ENCODE results near the gene PRADC1. TPM values are rescaled to one million over a fixed set of nuclear protein-coding genes. Genes with fewer than 3 reads are reported as not detected.
A peak's percentile ranks its signal among the peaks of the same experiment; 100 is the strongest.

Gene PRADC1
- total and polyA plus RNA-seq, 9 donors: 26.0 to 41.0 (median 32.9) TPM

GRCh38 chr2:73217826-73218225, 15.2 kb downstream of the PRADC1 start:
- whole genome bisulfite sequencing (ENCODE audit: insufficient coverage): no CpG with 5 or more reads among the region's 2 CpGs
- peaks cover 33% of the 10 kb centered on the region for H3K36me3 ChIP-seq (ENCODE audit: control insufficient read depth, insufficient read depth, low read length)
- DNase-seq: no peak
- H3K27ac ChIP-seq (ENCODE audit: low read length): no peak overlapping the region
- no peaks in the 10 kb centered on the region for H3K9me3 ChIP-seq (replicated peaks; ENCODE audit: control insufficient read depth, low read depth, low read length)
- no peaks in the 10 kb centered on the region for H3K27me3 ChIP-seq (ENCODE audit: control insufficient read depth, insufficient read depth, low read length)
- peaks cover 6% of the 10 kb centered on the region for H3K4me1 ChIP-seq (ENCODE audit: control insufficient read depth, insufficient read depth, low read length)
- no peak overlapping the region for H3K4me3 ChIP-seq (ENCODE audit: low read length)

DNA sequence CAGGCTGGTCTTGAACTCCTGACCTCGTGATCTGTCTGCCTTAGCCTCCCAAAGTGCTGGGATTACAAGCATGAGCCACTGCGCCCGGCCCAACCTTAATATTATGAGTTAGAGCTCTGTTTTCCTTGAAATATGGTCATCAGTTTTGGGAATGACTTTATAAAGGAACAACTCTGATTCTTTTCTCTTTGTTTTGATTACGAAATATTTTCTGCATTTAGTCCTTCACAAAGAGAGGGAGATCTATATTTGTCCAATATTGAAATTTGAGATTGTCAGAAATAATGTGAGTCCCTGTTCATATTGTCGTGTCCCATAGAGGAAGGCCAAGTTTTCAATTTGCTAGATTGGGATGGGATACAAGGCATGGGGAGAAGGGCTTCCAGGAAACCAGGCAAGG, 15.9 kb downstream of the PRADC1 start:
- no peaks in the 10 kb centered on the region for H3K27me3 ChIP-seq (ENCODE audit: control insufficient read depth, insufficient read depth, low read length)
- WGBS (ENCODE audit: insufficient coverage): 88% methylated on average over 1 of the region's 5 CpGs
- H3K4me1 ChIP-seq (ENCODE audit: control insufficient read depth, insufficient read depth, low read length): peaks cover 11% of the 10 kb centered on the region
- no peaks in the 10 kb centered on the region for H3K9me3 ChIP-seq (replicated peaks; ENCODE audit: control insufficient read depth, low read depth, low read length)
- H3K36me3 ChIP-seq (ENCODE audit: control insufficient read depth, insufficient read depth, low read length): peaks cover 28% of the 10 kb centered on the region
- H3K27ac ChIP-seq (ENCODE audit: low read length): no peak overlapping the region
- H3K4me3 ChIP-seq (ENCODE audit: low read length): no peak overlapping the region
- DNase-seq: no peak

- no peak for DNase-seq
- Histone ChIP-seq H3K9me3 (replicated peaks; ENCODE audit: control insufficient read depth, low read depth, low read length) (no peaks in the 10 kb centered on the region), H3K27me3 (ENCODE audit: control insufficient read depth, insufficient read depth, low read length) (no peaks in the 10 kb centered on the region), H3K27ac (ENCODE audit: low read length) (no peak overlapping the region), H3K36me3 (ENCODE audit: control insufficient read depth, insufficient read depth, low read length) (peaks cover 11% of the 10 kb centered on the region), H3K4me1 (ENCODE audit: control insufficient read depth, insufficient read depth, low read length) (peaks cover 11% of the 10 kb centered on the region), H3K4me3 (ENCODE audit: low read length) (no peak overlapping the region)
- WGBS (ENCODE audit: insufficient coverage): 71% methylated on average over 1 of the region's 4 CpGs
Measured at GRCh38 chr2:73215254-73215653, 17.8 kb downstream of the PRADC1 start.

DNA sequence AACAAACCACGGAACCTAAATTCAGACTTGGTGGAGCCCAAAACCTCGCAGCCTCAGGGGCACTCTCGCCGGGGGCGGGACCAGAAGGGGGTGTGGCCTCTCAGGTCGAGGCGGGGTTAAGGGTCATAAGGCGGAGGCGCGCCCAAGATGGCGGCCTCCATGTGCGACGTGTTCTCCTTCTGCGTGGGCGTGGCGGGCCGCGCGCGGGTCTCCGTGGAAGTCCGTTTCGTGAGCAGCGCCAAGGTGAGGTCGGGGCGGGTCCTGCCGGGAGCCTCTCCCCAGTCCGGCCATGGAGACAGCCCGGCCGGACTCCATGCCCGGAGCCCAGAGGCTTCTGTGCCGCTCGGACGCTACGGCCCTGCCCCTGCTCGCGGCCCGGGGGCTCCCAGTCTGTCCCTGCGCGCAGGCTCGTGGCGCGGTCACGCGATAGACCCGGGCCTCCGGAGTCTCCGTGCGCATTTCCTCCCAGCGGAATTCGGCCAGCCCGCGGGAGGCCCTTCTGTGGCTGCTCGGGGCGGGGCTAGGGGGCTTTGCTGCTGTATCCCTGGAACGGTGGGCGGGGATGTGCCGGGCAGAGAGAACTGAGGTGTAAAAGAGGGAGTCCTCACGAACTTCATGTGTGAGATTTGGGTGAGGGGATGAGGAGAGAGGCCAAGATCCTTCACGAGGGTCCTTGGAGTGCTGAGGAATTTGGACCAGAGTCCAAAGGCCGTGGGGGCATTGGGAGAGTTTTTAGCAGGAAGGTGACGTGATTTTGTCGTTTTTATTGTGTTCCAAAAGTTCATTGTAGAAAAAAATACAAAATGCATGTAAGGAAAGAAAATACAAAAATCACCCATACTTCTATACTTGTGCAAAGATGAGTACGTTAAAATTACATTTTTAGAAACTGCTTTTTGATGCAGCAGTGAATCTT, 18.7 kb downstream of the PRADC1 start, which contains the start of gene SMYD5:
SMYD5 (plus strand) TSS at position 126 of the 916 bp plus-strand sequence; CDS start at position 148, 22 bp downstream.
- WGBS (ENCODE audit: insufficient coverage): under 1% methylated on average over 60 of the region's 64 CpGs
- Histone ChIP-seq H3K9me3 (replicated peaks; ENCODE audit: control insufficient read depth, low read depth, low read length) (no peaks in the 10 kb centered on the region), H3K4me3 (ENCODE audit: low read length) (peak within 1 kb of the TSS; percentile 82), H3K27me3 (ENCODE audit: control insufficient read depth, insufficient read depth, low read length) (no peaks in the 10 kb centered on the region), H3K4me1 (ENCODE audit: control insufficient read depth, insufficient read depth, low read length) (peaks cover 11% of the 10 kb centered on the region), H3K27ac (ENCODE audit: low read length) (peak within 1 kb of the TSS; percentile 74), H3K36me3 (ENCODE audit: control insufficient read depth, insufficient read depth, low read length) (peaks cover 4% of the 10 kb centered on the region)
- DNase-seq: peak; percentile 87

- no peaks in the 10 kb centered on the region for H3K9me3 ChIP-seq (replicated peaks; ENCODE audit: control insufficient read depth, low read depth, low read length)
- 69% methylated on average over 12 of the region's 20 CpGs for WGBS (ENCODE audit: insufficient coverage)
- H3K27me3 ChIP-seq (ENCODE audit: control insufficient read depth, insufficient read depth, low read length): no peaks in the 10 kb centered on the region
- H3K36me3 ChIP-seq (ENCODE audit: control insufficient read depth, insufficient read depth, low read length): no peaks in the 10 kb centered on the region
- H3K27ac ChIP-seq (ENCODE audit: low read length): no peak overlapping the region
- H3K4me3 ChIP-seq (ENCODE audit: low read length): no peak overlapping the region
- DNase-seq: peak; percentile 67
- H3K4me1 ChIP-seq (ENCODE audit: control insufficient read depth, insufficient read depth, low read length): peaks cover 11% of the 10 kb centered on the region
Measured at GRCh38 chr2:73212448-73213176, 20.4 kb downstream of the PRADC1 start.

DNA sequence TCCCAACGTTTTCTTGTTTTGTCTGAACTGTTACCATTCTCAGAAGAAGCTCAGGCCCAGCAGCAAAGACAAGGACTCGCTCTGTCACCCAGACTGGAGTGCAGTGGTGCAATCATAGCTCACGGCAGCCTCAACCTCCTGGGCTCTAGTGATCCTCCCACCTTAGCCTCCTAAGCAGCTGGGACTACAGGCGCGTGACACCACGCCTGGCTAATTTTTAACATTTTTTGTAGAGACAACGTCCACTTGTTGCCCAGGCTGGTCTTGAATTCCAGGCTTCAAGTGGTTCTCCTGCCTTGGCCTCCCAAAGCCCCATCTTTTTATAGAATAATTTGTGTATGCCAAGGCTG, 21.0 kb downstream of the PRADC1 start:
- DNase-seq: no peak
- no peak overlapping the region for H3K27ac ChIP-seq (ENCODE audit: low read length)
- WGBS (ENCODE audit: insufficient coverage): 79% methylated on average over 3 of the region's 7 CpGs

DNA sequence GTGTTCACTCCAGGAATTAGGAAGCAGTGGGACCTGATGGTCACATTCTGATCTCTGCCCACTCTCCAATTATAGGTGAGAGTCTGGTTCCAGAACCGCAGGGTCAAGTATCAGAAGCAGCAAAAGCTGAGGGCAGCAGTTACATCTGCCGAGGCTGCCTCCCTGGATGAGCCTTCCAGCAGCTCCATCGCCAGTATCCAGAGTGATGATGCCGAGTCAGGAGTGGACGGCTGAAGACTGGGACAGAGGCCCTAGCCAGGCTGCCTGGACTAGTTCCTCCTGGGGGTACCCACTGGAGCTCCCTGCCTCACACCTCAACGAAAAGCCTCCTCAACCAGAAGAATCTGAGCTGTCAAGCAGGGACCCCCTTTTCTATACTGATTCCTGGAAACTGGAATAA, 22.3 kb downstream of the PRADC1 start:
- Histone ChIP-seq H3K4me3 (ENCODE audit: low read length) (no peak overlapping the region), H3K27me3 (ENCODE audit: control insufficient read depth, insufficient read depth, low read length) (peaks cover 8% of the 10 kb centered on the region), H3K36me3 (ENCODE audit: control insufficient read depth, insufficient read depth, low read length) (no peaks in the 10 kb centered on the region), H3K27ac (ENCODE audit: low read length) (no peak overlapping the region), H3K4me1 (ENCODE audit: control insufficient read depth, insufficient read depth, low read length) (peaks cover 11% of the 10 kb centered on the region), H3K9me3 (replicated peaks; ENCODE audit: control insufficient read depth, low read depth, low read length) (no peaks in the 10 kb centered on the region)
- no peak for DNase-seq
- WGBS (ENCODE audit: insufficient coverage): 84% methylated on average over 4 of the region's 6 CpGs

More for the DNA sequence above, 21.0 kb downstream of the PRADC1 start:
- Histone ChIP-seq H3K9me3 (replicated peaks; ENCODE audit: control insufficient read depth, low read depth, low read length) (no peaks in the 10 kb centered on the region), H3K4me3 (ENCODE audit: low read length) (no peak overlapping the region), H3K4me1 (ENCODE audit: control insufficient read depth, insufficient read depth, low read length) (peaks cover 11% of the 10 kb centered on the region), H3K36me3 (ENCODE audit: control insufficient read depth, insufficient read depth, low read length) (no peaks in the 10 kb centered on the region), H3K27me3 (ENCODE audit: control insufficient read depth, insufficient read depth, low read length) (peaks cover 1% of the 10 kb centered on the region)

GRCh38 chr2:73210019-73210418, 23.0 kb downstream of the PRADC1 start:
- WGBS (ENCODE audit: insufficient coverage): 86% methylated on average over 3 of the region's 4 CpGs
- Histone ChIP-seq H3K27me3 (ENCODE audit: control insufficient read depth, insufficient read depth, low read length) (peaks cover 15% of the 10 kb centered on the region), H3K27ac (ENCODE audit: low read length) (no peak overlapping the region)

GRCh38 chr2:73208258-73208657, 24.8 kb downstream of the PRADC1 start:
- WGBS (ENCODE audit: insufficient coverage): 13% methylated on average over 2 of the region's 3 CpGs
- Histone ChIP-seq H3K36me3 (ENCODE audit: control insufficient read depth, insufficient read depth, low read length) (no peaks in the 10 kb centered on the region), H3K9me3 (replicated peaks; ENCODE audit: control insufficient read depth, low read depth, low read length) (no peaks in the 10 kb centered on the region), H3K4me3 (ENCODE audit: low read length) (no peak overlapping the region), H3K27ac (ENCODE audit: low read length) (no peak overlapping the region), H3K27me3 (ENCODE audit: control insufficient read depth, insufficient read depth, low read length) (peaks cover 32% of the 10 kb centered on the region), H3K4me1 (ENCODE audit: control insufficient read depth, insufficient read depth, low read length) (peaks cover 6% of the 10 kb centered on the region)
- no peak for DNase-seq

More at GRCh38 chr2:73210019-73210418, 23.0 kb downstream of the PRADC1 start:
- no peaks in the 10 kb centered on the region for H3K36me3 ChIP-seq (ENCODE audit: control insufficient read depth, insufficient read depth, low read length)
- no peak for DNase-seq
- no peak overlapping the region for H3K4me3 ChIP-seq (ENCODE audit: low read length)
- peaks cover 11% of the 10 kb centered on the region for H3K4me1 ChIP-seq (ENCODE audit: control insufficient read depth, insufficient read depth, low read length)
- H3K9me3 ChIP-seq (replicated peaks; ENCODE audit: control insufficient read depth, low read depth, low read length): no peaks in the 10 kb centered on the region

DNA sequence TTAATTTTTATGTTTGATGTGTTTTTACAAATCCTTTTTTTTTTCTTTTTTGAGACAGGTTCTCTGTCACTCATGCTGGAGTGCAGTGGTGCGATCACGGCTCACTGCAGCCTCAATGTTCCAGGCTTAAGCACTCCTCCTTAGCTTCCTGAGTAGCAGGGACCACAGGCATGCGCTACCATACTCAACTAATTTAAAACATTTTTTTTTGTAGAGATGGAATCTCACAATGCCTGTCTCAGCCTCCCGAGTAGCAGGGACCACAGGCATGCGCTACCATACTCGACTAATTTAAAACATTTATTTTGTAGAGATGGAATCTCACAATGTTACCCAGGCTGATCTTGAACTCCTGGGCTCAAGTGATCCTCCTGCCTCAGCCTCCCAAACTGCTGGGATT, 27.4 kb downstream of the PRADC1 start:
- Histone ChIP-seq H3K36me3 (ENCODE audit: control insufficient read depth, insufficient read depth, low read length) (no peaks in the 10 kb centered on the region), H3K9me3 (replicated peaks; ENCODE audit: control insufficient read depth, low read depth, low read length) (peaks cover 2% of the 10 kb centered on the region), H3K27me3 (ENCODE audit: control insufficient read depth, insufficient read depth, low read length) (peaks cover 57% of the 10 kb centered on the region), H3K27ac (ENCODE audit: low read length) (no peak overlapping the region), H3K4me3 (ENCODE audit: low read length) (no peak overlapping the region), H3K4me1 (ENCODE audit: control insufficient read depth, insufficient read depth, low read length) (peaks cover 14% of the 10 kb centered on the region)
- no peak for DNase-seq
- no CpG with 5 or more reads among the region's 6 CpGs for WGBS (ENCODE audit: insufficient coverage)
